Epithelial cell of proximal tubule (primary cell): Measurements from ENCODE around the gene CCDC187. TPM values are rescaled to one million over a fixed set of nuclear protein-coding genes. Genes with fewer than 3 reads are reported as not detected.

Experiments used
- DNase-seq: peaks from one replicate; pipeline ENCODE4 v3.0.0-alpha.2; 2011; ENCODE audit warnings: low read depth
- H3K4me3 ChIP-seq: 2 replicates; pipeline ENCODE4 v1.5.1; 2011; ENCODE audit warnings: low read depth, mild to moderate bottlenecking, low read length
- total RNA-seq: library from RNA; depleted of rRNA; stranded (reverse); fragments of >200 nt; gene quantifications from 2 replicates; pipeline ENCODE4 v1.2.3, GENCODE V29; 2015
- TF ChIP-seq, protein P1 (sequence below): conservative IDR thresholded peaks from 2 replicates; pipeline ENCODE4 v1.5.1; 2012; ENCODE audit warnings: low read depth, mild to moderate bottlenecking, low read length

Gene CCDC187
- total RNA-seq, 1 donor from 2014 or later: 0.75 TPM

DNA sequence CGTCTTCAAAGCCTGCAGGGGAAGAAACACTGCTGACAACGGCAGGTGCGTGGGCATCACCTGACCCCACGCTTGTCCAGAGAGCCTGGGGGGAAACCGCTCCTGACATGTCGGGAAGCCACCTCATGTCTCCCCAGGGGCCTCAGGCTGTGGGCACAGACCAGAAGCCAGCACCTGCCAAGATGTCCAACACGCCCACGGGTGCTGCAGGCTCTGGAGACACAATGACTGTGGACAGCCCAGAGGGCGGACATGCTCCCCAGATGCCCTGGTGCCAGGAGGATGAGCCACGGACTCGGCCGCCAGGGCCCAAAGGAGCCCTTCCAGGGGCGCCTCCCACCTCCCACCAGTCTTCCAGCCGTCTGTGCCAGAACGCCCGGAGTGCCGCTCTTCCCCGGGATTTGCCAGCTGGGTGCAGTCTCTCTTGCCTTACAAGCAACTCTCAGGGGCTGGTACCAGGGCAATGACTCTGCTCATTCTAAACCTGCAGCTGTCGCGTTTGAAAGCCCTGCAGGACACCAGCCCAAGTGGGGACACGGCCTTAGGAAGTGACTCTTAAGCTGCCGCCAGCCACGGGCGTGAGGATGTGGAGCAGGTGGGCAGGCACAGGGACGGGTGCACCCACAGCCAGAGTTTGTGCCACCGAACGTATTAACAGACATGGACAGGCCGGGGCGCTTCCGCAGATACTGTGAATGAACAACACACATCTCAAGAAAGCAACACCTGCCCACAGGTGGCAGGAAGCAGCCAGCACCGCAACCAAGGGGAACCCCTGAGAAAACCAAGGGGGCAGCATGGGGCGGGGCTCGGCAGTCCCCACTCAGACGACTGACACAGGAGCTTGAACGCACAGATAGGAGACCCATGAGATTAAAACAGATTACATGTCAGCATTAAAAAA, 92.2 kb downstream of the CCDC187 start:
- no peak for DNase-seq
- TF ChIP-seq, protein P1, sequence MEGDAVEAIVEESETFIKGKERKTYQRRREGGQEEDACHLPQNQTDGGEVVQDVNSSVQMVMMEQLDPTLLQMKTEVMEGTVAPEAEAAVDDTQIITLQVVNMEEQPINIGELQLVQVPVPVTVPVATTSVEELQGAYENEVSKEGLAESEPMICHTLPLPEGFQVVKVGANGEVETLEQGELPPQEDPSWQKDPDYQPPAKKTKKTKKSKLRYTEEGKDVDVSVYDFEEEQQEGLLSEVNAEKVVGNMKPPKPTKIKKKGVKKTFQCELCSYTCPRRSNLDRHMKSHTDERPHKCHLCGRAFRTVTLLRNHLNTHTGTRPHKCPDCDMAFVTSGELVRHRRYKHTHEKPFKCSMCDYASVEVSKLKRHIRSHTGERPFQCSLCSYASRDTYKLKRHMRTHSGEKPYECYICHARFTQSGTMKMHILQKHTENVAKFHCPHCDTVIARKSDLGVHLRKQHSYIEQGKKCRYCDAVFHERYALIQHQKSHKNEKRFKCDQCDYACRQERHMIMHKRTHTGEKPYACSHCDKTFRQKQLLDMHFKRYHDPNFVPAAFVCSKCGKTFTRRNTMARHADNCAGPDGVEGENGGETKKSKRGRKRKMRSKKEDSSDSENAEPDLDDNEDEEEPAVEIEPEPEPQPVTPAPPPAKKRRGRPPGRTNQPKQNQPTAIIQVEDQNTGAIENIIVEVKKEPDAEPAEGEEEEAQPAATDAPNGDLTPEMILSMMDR: no peak

DNA sequence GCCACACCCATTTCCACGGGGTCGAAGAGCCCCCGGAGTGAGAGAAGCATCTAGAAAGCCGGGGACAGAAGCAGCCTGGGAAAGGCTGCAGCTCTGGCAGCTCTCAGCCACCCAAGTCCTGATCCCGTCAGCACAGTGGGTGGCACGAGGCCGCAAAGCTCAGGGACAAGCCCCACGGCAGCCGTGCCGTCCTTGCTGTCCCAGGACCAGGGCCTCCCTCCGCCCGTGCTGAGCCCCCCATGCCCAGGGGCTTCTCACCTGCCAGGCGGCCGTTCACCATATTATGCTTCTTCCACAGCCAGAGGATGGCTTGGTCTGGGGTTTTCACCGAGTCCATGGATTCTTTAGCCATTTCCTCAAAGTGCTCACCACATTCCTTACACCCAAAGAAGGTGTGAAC, 92.9 kb downstream of the CCDC187 start:
- TF ChIP-seq, protein P1: no peak
- H3K4me3 ChIP-seq: no peak overlapping the region
- DNase-seq: no peak

More for the DNA sequence above, 92.2 kb downstream of the CCDC187 start:
- no peak overlapping the region for H3K4me3 ChIP-seq

DNA sequence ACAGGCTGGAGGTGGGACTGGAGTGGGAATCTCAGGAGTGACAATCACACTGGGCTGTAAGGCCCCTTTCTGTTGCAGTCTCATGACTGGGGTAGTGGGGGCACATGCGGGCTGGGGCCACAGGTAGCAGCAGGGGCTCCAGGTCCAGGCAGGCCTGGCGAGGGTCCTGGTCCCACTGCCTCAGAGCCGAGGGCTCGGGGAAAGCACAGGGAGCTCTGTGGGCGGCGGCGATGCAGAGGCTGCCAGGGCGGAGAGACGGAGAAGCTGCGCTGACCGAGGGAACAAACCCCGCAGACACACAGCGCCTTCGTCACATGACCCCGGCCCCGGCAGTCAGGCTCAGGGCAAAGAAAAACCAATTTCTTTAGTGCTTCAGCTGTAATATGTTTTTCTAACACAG, 93.6 kb downstream of the CCDC187 start:
- TF ChIP-seq, protein P1: no peak
- H3K4me3 ChIP-seq: no peak overlapping the region
- no peak for DNase-seq

DNA sequence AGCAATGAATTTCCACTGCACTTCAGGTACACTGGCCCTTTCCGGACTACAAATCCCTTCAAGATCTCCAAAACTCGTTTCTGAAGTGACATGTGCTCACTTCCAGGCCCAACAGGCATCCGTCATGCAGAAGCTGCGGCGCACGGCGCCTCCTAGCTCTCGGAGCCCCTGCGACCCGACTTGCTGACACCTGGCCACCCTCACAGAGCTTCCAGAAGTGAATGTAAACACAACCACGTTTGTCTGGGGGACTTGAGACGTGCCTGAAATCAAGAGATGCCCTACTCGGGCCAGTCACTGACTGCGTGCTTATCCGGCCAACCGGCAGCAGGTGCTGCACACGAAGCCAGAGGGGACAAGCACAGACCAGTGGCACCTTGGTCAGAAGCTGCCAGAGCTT, 94.1 kb downstream of the CCDC187 start:
- H3K4me3 ChIP-seq: no peak overlapping the region
- no peak for DNase-seq
- TF ChIP-seq, protein P1: no peak

DNA sequence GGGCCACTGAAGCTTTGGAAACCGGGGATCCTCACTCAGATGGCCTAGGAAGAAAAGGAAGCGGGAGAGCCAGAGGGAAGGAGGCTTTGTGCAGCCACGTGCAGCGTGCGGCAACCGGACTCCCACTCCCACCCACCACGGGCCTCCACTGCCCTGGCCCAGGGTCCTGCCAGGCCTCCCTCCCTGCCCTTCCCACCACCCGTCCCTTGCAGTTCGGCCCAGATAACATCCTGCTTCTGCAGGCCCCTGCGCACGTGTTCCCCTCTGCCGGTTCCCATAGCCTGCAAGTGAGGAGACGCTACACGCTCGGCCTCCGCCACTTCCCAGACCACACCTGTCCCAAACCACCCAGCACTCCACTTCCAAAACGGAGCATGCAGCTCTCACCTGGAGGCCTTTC, 94.7 kb downstream of the CCDC187 start:
- TF ChIP-seq, protein P1: no peak
- H3K4me3 ChIP-seq: no peak overlapping the region
- no peak for DNase-seq

DNA sequence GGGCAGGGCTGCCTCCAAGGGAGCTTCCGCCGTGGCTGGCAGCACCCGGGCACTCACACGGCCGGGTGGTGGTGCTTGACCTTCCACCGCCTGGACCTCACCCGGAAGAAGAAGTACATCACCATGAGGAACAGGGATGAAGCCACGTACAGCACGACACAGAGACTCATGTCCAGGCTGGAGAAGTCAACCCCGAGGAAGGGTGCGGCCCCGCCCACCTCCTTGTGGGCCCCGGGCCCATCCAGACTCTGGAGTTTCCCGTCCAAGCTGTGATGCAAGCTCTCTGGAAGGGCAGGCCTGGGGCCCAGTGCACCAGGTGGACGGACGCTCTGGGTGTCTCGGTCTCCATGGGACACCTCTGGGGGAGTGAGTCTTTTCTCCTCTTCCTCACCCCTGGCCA, 95.2 kb downstream of the CCDC187 start:
- DNase-seq: no peak
- TF ChIP-seq, protein P1: no peak
- no peak overlapping the region for H3K4me3 ChIP-seq

DNA sequence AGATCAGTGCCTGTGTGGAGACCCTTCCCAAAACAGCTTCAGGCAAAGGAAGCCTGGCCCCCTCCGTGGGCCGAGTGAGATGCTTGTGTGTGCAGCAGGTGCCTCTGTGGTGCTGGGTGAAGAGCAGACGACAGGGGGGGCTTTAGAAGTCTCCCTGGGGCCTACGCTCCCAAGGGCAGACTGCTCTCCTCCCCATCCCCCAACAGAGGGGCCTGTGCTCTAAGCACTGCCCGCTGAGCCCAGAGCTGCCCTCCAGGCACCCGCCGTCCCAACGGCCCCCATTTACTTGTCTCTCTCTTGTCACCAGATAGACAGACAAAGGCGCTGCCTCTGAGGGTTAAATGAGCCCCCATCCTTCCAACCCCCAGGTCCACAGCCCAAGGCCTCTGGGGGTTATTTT, 96.3 kb downstream of the CCDC187 start:
- no peak overlapping the region for H3K4me3 ChIP-seq
- DNase-seq: no peak
- TF ChIP-seq, protein P1: no peak
